ENCODE measurements around the gene MVB12B. TPM values are rescaled to one million over a fixed set of nuclear protein-coding genes. Genes with fewer than 3 reads are reported as not detected.

Gene MVB12B
- total and polyA plus RNA-seq, 2 of the 13 experiments (the other 11 are each of a cell fraction or from before 2014, with no cell fraction given) = 12.1 to 30.1 TPM

DNA sequence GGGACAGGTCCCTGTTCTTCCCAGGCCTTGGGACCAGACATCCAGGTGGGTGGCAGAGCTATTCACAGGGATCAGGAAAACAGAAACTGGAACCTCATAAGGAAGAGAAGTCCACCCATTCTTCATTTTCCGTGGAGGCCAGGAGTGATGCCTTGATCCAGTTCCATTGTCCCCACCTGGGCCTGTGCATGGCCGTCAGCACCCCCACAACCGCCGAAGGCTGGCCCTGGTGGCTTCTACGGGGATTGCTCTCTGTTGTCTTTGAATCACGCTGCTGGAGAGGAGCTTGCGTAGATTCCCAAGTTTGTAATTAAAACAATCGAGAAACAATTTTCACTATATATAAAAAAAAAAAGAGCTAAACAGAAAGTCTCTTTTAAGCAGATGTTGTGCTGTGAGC is 134.4 kb downstream of the MVB12B start:
- H3K79me2 ChIP-seq (ENCODE audit: insufficient read depth, low read length) = no peaks in the 10 kb centered on the region
- ATAC-seq (peak; percentile 50; the same call in 1 of the 3 replicates), DNase-seq (ENCODE audit: low spot score) (no peak), FAIRE-seq (no peak)
- TF ChIP-seq ZSCAN29 (CRISPR knock-in tag; conservative IDR thresholded peaks at IDR 0.05) (no peak), ZNF33A (CRISPR knock-in tag; IDR thresholded peaks at IDR 0.05; ENCODE audit: borderline replicate concordance) (no peak), PRMT3 (CRISPR knock-in tag; IDR thresholded peaks at IDR 0.05; ENCODE audit: borderline replicate concordance, low read depth) (no peak), MBD4 (IDR thresholded peaks at IDR 0.05; ENCODE audit: borderline replicate concordance, low read length) (no peak), NFIB (CRISPR knock-in tag; IDR thresholded peaks at IDR 0.05; ENCODE audit: borderline replicate concordance) (no peak), NR1H2 (CRISPR knock-in tag; IDR thresholded peaks at IDR 0.05; ENCODE audit: borderline replicate concordance, low read depth) (no peak), ZNF605 (CRISPR knock-in tag; IDR thresholded peaks at IDR 0.05) (no peak), ZNF496 (CRISPR knock-in tag; IDR thresholded peaks at IDR 0.05; ENCODE audit: insufficient replicate concordance) (no peak)
- TF ChIP-seq, protein P1, sequence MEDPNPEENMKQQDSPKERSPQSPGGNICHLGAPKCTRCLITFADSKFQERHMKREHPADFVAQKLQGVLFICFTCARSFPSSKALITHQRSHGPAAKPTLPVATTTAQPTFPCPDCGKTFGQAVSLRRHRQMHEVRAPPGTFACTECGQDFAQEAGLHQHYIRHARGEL (CRISPR knock-in tag; IDR thresholded peaks at IDR 0.05) = no peak
- no peak overlapping the region for H2AFZ ChIP-seq (ENCODE audit: low read length)
- no peaks in the 10 kb centered on the region for H3K4me1 ChIP-seq (ENCODE audit: insufficient read depth, low read length)
- H3K9ac ChIP-seq (ENCODE audit: insufficient read depth, low read depth, low read length) = no peak overlapping the region
- no peaks in the 10 kb centered on the region for H3K9me3 ChIP-seq (ENCODE audit: low read length)
- H3K27ac ChIP-seq (ENCODE audit: extremely low read length, insufficient read depth, low read length) = no peak overlapping the region
- BruUV-seq (replicated peaks) = no TSS peak
- no peak overlapping the region for H3K4me3 ChIP-seq (replicated peaks in 1 of 3; ENCODE audit: insufficient read depth in 1 of 3, low read depth in 2 of 3, low read length in 3 of 3)
- 90% methylated on average over 8 of the region's 8 CpGs for WGBS (ENCODE audit: low lambda C conversion rate)
- peaks cover 3 to 5% of the 10 kb centered on the region in 2 experiments; a peak in 4 of 5 replicates for H3K36me3 ChIP-seq (replicated peaks in 1 of 2; ENCODE audit: control insufficient read depth in 1 of 2, insufficient read depth in 2 of 2, low read length in 2 of 2)
- ChIA-PET POLR2A (no interaction called here), CTCF (ENCODE audit: low intra/inter-chr PET ratio, low total read pairs) (no interaction called here)
- H4K20me1 ChIP-seq (ENCODE audit: insufficient read depth, low read length) = no peaks in the 10 kb centered on the region
- intact Hi-C loops (cut with micrococcal nuclease; ENCODE audit: unreplicated experiment) = no loop called here
- no peak overlapping the region for H3K4me2 ChIP-seq (ENCODE audit: low read depth, low read length)
- in situ Hi-C loops (cut with HindIII; ENCODE audit: extremely low pct_ligation_motif_present, low pct_unique_long_range_greater_than_20kb) = no loop called here
- no peaks in the 10 kb centered on the region for H3K27me3 ChIP-seq (ENCODE audit: control insufficient read depth in 1 of 2, insufficient read depth in 2 of 2, low read length in 2 of 2)

DNA sequence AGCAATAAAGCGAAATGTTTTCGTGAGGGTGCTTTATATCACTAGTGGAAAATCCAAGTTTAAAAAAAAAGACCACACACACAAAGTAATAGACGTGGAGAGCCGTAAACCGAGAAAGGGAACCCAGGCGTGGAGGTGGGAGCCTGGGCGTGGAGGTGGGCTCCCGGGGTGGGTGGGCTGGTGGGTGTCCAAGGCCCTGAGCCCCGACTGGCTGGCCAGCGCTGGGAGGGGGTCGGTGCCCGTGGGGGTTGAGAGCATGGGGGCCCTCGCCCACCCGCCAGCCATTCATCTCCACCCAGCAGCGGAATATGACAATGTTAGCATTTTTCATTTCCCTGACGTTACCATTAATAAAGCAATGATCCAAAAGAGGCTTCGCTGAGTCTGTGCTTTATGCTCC is 135.0 kb downstream of the MVB12B start:
- no peaks in the 10 kb centered on the region for H4K20me1 ChIP-seq (ENCODE audit: insufficient read depth, low read length)
- H3K4me2 ChIP-seq (ENCODE audit: low read depth, low read length) = no peak overlapping the region
- H2AFZ ChIP-seq (ENCODE audit: low read length) = no peak overlapping the region
- POLR2A ChIA-PET = interaction anchor here (0.7 kb wide), 1 partner anchor 114 kb away, joined by 3 read pairs; no protein-coding TSS in a partner anchor
- H3K9ac ChIP-seq (ENCODE audit: insufficient read depth, low read depth, low read length) = no peak overlapping the region
- H3K27ac ChIP-seq (ENCODE audit: extremely low read length, insufficient read depth, low read length) = no peak overlapping the region
- no peak for ATAC-seq
- no peak for TF ChIP-seq NAIF1 (CRISPR knock-in tag; IDR thresholded peaks at IDR 0.05; ENCODE audit: borderline replicate concordance)
- TF ChIP-seq, protein P2, sequence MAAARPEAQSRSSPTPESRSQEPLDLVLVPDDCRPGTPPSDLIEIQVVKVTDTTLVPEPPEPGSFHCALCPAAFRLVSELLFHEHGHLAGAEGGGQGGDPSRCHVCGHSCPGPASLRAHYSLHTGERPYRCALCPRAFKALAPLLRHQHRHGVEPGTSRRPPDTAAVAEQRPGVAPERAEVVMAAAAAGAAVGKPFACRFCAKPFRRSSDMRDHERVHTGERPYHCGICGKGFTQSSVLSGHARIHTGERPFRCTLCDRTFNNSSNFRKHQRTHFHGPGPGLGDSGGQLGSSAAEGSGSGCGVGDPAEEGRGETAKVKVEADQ (CRISPR knock-in tag; IDR thresholded peaks at IDR 0.05; ENCODE audit: borderline replicate concordance) = no peak
- TF ChIP-seq, protein P3, sequence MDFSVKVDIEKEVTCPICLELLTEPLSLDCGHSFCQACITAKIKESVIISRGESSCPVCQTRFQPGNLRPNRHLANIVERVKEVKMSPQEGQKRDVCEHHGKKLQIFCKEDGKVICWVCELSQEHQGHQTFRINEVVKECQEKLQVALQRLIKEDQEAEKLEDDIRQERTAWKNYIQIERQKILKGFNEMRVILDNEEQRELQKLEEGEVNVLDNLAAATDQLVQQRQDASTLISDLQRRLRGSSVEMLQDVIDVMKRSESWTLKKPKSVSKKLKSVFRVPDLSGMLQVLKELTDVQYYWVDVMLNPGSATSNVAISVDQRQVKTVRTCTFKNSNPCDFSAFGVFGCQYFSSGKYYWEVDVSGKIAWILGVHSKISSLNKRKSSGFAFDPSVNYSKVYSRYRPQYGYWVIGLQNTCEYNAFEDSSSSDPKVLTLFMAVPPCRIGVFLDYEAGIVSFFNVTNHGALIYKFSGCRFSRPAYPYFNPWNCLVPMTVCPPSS (IDR thresholded peaks at IDR 0.05) = no peak
- intact Hi-C loops (cut with micrococcal nuclease; ENCODE audit: unreplicated experiment) (no loop called here), in situ Hi-C loops (cut with HindIII; ENCODE audit: extremely low pct_ligation_motif_present, low pct_unique_long_range_greater_than_20kb) (no loop called here)
- WGBS (ENCODE audit: low lambda C conversion rate) = 98% methylated on average over 15 of the region's 17 CpGs
- no peaks in the 10 kb centered on the region for H3K9me3 ChIP-seq (ENCODE audit: low read length)
- no peaks in the 10 kb centered on the region for H3K79me2 ChIP-seq (ENCODE audit: insufficient read depth, low read length)
- peaks cover 3 to 6% of the 10 kb centered on the region in 2 experiments; a peak in 4 of 5 replicates for H3K36me3 ChIP-seq (replicated peaks in 1 of 2; ENCODE audit: control insufficient read depth in 1 of 2, insufficient read depth in 2 of 2, low read length in 2 of 2)
- CTCF ChIA-PET (ENCODE audit: low intra/inter-chr PET ratio, low total read pairs) = no interaction called here
- no peak for DNase-seq (ENCODE audit: low spot score)
- no peaks in the 10 kb centered on the region for H3K27me3 ChIP-seq (ENCODE audit: control insufficient read depth in 1 of 2, insufficient read depth in 2 of 2, low read length in 2 of 2)
- no TSS peak for BruUV-seq (replicated peaks)
- no peak overlapping the region for H3K4me3 ChIP-seq (replicated peaks in 1 of 3; ENCODE audit: insufficient read depth in 1 of 3, low read depth in 2 of 3, low read length in 3 of 3)
- no peaks in the 10 kb centered on the region for H3K4me1 ChIP-seq (ENCODE audit: insufficient read depth, low read length)
- FAIRE-seq = no peak
